Measurements from ENCODE around the gene OR7A17.

DNA sequence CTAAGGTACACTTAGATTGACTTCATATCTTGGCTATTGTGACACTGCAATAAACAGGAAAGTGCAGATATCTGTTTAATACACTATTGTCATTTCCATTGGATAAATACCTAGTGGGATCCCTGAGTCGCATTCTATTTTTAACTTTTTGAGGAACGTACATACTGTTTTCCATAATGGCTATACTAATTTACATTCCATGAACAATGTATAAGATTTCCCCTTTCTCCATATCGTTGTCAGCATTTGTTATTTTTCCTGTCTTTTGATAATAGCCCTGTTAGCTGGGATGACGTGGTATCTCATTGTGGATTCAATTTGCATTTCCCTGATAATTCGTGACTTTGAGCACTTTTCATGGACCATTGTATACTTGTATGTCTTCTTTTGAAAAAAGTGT, 17.4 kb downstream of the OR7A17 start:
- TF ChIP-seq CTCF (IDR thresholded peaks at IDR 0.05; ENCODE audit: extremely low read depth in 1 of 2, insufficient read depth in 1 of 2, low read depth in 1 of 2, low read length in 2 of 2) = no peak
- TF ChIP-seq POLR2A (IDR thresholded peaks at IDR 0.05; ENCODE audit: low read depth, low read length) = no peak
- TF ChIP-seq EZH2 (IDR thresholded peaks at IDR 0.05; ENCODE audit: borderline replicate concordance, low read depth, low read length, severe bottlenecking) = no peak
- TF ChIP-seq POLR2AphosphoS5 (IDR thresholded peaks at IDR 0.05; ENCODE audit: insufficient read depth, low read depth, low read length) = no peak
- no peak for TF ChIP-seq FOS (IDR thresholded peaks at IDR 0.05; ENCODE audit: borderline replicate concordance, insufficient read depth, low read length)
- TF ChIP-seq JUN (IDR thresholded peaks at IDR 0.05; ENCODE audit: borderline replicate concordance, insufficient read depth, insufficient read length, low read depth) = no peak
- TF ChIP-seq, protein P1, sequence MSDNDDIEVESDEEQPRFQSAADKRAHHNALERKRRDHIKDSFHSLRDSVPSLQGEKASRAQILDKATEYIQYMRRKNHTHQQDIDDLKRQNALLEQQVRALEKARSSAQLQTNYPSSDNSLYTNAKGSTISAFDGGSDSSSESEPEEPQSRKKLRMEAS (IDR thresholded peaks at IDR 0.05; ENCODE audit: insufficient read depth, insufficient read length) = no peak
- TF ChIP-seq MYC (IDR thresholded peaks at IDR 0.05; ENCODE audit: low read depth, low read length) = no peak
- no peak for TF ChIP-seq GATA2 (IDR thresholded peaks at IDR 0.05; ENCODE audit: insufficient read depth, insufficient read length, low read depth, low read length)
